Activated CD4-positive, CD25-positive, alpha-beta regulatory T cell treated with anti-CD3 and anti-CD28 coated beads, Interleukin-2, amount 50 U/mL, for 16 hours (primary cell): Measurements from ENCODE around the gene ARHGEF4.

Experiments used
- DNase-seq: peaks from one replicate; pipeline ENCODE4 v3.0.0-alpha.2; 2020; ENCODE audit warnings: low read depth, low spot score

Gene ARHGEF4

DNA sequence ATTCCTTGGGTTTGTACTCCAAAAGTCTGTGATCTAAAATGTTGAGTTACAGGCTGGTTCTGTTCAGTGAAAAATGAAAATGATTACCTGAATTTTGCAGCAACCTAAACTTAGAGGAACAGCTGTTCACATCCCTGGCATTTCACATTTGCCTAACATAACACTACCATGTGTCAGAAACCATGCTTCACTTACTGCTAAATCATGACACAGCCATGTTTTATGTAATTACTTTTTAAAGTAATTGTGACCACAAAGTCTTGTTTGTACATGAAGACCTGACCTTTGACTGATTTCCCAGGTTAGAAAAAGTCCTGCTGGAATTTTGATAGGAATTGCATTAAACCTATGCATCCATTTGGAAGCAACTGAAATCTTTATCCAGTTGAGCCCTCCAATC lies 177.4 kb downstream of the ARHGEF4 start:
- DNase-seq = no peak

DNA sequence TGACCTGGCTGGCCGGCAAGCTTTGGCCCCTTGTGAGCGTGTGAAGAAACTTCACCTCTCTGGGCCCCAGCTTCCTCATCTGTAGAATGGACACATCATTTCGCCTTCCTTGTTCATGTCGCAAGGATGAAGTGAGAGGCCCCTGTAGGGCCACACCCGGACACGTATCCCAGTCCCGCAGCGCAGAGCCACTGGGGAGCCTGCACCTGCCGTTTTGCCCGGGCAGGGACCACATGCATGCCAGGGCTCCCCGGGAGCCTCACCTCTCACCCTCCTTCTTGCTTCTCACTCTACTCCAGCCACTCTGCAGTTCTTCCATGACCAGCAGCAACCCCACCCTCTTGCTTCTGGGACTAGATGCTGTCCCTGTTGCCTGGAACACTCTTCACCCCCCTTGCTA lies 179.1 kb downstream of the ARHGEF4 start:
- no peak for DNase-seq

DNA sequence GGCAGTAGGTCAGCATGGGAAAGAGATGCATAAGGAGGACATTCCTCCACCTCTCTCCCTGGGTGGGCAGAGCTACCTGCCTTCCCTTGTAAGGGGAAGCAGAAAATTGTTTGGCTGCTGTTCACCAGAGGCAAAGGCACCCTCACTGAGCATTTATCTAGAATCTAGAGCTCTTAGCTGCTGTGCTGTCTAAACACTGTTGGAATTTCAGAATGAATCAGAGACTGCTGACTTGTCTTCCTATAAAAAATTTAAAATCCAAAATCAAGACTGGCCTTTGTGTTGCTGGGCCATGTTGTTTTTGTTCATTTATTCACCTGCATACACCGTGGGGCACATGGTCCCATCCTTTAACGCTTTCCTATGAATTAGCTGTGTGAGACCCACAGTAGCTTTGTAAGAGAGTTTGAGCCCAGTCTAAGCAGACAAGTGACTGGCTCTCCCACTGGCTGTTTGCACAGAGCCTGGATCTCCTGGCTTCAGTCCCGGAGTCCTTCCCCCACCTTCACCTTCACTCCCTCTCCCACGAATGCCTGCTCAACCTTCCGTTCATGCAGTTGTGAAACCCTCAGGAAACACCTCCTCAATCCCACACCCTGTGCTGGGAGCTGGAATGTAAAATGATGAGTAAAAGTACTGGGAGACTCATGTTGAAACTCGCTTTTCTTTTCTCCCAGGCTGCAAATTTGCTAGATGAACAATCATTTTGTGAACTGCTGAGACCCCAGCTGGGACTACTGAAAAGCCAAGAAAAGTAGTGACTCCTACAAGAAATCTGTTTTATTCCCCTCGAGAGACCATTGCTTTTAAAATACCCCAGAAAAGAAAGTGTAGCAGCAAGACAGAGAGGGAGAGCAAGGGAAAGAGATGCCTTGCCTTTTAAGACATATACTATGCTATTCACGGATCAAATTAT lies 180.4 kb downstream of the ARHGEF4 start:
- no peak for DNase-seq

DNA sequence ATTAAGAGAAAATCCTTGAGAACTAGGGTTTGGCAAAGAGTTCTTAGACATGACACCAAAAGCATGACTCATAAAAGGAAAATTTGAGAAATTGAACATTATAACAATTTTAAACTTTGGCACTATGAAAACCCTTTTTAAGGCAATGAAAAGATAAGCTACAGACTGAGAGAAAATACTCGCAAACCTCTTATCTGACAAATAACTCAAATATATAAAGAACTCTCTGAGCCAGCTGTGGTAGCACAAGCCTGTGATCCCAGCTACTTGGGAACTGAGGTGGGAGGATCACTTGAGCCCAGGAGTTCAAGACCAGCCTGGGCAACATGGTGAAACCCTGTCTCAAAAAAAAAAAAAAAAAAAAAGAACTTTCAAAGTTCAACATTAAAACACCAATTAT lies 186.0 kb downstream of the ARHGEF4 start:
- no peak for DNase-seq

DNA sequence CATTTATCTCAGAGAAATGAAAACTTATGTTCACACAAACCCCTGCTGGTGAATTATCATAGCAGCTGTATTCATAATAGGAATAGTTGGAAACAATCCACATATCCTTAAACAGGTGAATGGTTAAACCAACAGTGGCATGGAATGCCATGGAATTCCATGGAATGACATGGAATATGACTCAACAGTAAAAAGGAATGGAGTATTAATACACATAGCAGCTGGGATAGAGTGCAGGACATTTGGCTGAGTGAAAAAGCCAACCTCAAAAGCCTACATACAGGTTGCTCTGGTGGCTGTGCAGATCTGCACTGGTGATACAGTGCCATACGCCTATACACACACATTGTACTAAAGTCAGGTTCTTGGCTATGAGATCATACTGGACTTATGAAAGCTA lies 187.0 kb downstream of the ARHGEF4 start:
- no peak for DNase-seq

DNA sequence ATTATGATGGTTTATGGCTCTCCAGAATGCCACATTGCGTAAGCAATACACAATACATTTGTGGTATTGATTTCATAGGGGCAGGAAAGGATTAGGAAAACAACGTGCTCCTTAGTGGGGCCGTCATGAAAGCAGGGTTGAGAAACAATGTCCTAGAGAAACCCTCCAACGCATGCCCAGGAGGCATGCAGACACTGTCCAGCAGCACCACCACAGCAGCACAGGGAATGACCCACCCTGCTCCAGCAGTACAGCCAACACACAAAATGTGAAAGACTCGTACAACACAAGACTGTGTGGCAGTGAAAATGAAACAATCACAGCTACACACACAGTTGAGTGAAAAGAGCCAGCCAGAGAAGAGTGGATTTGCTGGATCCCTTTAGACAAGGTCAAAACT lies 190.2 kb downstream of the ARHGEF4 start:
- no peak for DNase-seq

DNA sequence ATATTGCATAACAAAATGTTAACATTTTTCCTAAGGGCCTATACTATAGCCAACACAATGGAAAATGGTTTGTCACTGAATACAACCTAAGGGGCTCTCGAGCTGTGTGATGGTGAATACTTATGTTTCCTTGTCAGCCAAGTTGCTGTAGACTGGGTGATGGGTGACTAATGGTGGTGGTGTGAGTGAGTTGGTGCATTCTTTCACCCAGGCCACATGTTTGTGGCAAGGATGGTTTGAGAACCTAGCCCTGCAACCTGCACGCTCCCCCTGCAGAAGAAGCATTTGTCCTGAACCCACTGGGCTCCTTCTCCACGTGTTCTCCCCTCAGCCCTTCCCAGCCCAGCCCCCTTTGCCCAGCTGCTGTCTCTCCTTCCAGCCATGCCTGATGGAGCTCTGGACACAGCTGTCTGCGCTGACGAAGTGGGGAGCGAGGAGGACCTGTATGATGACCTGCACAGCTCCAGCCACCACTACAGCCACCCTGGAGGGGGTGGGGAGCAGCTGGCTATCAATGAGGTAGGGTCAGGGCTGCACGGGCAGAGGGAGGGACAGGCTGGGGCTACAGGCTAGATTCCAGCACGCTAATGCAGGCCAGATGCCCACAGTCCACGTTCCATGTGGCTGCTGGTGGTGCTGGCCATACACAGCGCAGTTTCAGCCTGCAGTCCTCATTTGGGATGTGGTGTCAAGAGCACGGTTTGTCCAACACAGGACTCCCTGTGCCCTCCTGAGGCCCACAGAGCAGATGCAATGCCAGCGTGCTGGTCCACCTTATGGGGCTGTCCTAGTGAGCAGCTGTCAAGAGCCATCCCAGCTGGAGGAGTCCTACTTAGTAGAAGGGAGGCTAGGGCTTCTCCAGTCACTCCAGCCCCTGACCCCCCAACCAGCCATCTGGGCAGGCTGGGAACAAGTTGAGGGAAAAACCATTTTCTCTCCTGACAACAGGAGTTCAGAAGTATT lies 191.1 kb downstream of the ARHGEF4 start:
- DNase-seq = no peak

DNA sequence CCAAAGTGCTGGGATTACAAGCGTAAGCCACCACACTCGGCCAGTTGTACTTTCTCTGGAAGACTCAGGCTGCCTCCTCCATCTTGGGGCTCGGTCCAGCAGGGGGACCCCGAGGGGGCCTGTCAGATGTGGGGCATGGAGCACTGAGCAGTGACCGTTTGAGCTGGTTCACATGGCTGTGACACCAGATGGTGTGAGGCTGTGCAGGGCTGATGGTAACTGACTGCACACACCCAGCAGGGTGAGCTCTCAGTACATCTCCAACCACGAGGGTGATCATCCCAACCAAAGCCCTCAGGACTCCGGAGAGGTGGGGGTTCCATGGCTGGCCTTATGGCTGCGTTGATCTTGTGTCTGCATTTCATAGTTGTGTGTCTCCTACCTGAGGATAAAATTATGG lies 193.1 kb downstream of the ARHGEF4 start:
- no peak for DNase-seq

DNA sequence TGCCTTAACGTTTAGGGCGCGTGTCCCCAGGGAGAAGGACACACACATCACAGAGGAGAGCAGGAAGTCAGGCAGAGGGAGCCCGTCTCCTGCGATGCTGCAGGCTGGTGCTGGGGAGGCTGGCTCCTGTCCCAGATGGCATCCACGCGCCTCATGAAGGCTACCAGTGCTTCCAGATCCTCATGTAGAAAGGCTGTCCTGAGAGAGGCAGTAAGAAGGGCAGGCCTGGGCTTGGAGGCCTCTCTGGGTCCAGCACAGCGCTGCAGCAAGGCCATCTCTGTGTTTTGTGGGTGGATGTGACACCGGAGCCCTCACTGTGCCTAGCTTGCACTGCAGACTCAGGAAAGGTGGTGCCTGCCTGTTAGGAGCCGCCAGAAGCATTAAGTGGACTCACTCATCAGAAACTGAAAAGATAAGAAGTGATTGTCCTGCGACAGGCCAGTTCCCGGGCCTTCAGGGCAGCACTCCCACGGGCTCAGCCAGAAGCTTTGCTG lies 193.8 kb downstream of the ARHGEF4 start:
- no peak for DNase-seq

DNA sequence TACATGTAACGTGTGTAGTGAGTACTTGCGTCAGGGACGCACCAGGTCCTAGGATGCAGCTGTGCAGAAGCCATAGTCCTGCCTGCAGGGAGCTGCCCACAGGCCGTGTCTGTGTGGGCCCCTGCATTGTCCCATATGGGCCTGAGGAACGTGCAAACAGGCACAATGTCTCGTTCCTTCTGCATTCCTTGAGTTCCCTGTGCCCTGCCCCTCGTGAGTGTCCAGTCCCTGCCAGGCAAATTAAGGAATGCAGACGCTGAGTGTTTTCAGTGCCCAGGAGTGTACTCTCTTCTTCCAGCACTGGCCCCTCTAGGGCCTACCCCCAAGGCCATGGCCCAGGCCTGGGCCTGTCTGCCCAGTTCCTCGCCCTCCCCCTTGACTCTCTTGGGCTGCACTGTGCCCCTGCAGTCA lies 194.7 kb downstream of the ARHGEF4 start:
- DNase-seq = no peak

DNA sequence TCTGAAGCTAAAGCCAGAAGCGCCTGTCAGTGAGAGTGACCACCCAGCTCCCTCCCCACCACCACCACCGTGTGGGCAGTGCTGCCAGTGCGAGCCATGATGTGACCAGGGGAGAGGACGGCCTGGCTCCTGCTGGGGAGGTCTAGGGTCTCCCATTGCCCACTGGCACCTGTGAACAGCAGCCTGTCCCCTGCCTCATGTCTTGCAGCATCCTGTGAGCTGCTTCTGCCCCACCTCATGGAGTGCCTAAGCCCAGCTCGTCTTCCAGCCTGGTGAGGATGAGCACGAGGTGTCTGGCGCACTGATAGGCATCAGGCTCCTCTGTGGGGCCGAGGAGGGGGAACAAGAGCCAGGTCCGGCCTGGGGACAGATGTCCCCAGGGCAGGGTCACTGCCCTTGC lies 195.2 kb downstream of the ARHGEF4 start:
- no peak for DNase-seq

DNA sequence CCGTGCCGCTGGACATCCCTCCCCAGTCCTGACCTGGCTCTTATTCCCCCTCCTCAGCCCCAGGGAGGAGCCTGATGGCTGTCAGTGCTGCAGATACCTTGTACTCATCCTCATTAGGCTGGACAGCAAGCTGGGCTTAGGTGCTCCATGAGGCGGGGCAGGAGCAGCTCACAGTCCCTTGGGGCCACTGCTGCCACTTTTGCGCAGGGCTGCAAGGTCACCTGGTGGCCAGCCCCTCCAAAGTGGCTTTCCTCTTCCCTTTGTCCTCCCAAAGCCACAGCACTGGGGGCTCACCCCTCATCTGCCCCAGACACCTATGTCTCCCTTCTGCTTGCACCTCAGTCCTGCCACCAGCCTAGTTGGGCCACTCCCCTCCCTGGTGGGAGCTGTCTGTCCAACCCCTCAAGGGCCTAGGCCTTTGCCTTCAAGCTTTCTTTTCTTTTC lies 195.7 kb downstream of the ARHGEF4 start:
- no peak for DNase-seq

DNA sequence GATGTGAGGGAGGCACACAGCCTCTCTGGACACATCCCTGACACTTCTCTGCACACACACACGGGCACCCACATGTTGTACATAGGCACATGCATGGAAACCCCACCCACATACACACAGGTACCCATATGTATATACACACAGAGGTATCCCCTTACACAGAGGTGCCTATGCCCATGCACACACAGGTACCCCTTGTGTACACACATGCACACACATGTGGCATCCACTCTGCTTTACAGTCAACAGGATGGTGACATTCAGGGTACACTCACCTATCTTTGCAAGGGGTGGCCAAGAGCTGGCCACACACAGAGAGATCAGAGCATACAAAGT lies 197.0 kb downstream of the ARHGEF4 start:
- DNase-seq = no peak

DNA sequence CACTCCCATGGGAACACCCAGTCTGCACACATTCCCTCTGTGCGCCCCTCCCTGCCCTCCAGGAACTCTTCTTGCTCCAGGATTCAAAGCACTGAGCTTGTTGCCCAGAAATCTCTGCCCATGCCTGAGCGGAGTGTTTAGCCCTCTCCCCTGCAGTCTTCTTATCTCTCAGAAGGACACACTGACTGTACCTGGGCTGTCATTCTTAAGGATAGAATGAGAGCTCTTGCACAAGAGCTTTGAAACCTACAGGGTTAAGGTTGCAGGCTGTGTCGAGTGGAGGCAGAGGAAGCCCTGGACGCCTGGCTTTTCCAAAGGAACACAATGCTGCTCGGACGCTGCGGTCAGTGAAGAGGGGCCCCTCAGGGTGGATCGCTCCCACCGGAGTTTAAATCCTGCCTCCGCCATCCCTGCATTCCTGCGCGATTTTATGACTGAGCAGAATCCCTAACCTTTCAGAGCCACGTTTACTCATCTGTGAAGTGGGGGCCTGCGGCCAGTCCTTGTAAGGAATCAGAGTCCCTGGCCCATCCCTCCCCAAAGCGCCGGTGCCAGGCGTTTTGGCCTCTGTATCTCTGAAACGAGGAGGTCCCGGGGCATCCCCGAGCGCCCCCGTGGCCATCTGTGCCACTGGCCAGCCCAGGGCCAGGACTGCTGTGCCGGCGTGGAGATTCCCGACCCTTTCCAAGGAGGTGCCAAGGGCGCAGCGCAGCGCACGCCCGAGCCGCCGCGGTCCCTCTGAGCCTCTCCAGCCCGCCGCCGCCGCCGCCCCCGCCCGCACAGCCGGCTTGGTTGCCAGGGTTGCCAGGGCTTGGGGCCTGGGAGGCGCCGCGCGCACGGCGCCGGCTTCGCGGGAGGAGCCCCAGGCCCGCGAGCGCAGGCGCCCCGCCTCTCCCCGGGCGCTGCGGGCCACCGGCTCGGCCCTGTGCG lies 197.7 kb downstream of the ARHGEF4 start:
- no peak for DNase-seq

DNA sequence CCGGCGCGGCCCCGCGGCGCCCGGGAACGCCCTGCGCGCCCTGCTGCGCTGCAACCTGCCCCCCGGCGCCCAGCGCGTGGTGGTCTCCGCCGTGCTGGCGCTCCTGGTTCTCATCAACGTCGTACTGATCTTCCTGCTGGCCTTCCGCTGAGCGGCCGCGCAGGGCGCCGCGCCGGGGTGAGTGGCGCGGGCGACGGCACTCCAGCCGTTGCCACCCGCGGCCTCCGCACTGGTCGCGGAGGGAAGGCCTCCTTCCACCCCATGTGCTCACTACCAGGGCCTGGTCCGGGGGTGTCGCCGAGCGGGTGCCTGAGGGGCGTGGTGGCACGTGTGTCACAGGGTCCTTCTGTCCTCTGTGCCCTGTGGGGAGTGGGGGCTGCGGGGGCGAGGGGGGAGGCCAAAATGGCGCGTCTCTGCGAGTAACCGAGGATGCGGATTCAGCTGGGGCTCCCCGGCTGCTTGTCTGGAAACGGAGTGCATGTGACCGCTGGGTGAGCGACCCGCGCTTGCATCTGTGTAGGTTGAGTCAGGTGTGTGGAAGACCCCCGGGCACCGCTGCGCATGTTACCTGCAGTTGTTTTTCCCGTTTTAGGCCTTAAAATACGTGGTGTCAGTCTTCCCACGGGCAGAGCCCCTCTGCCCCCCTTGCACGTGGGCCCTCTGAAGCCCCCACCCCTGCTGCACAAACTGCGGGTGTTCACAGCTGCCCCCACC lies 198.6 kb downstream of the ARHGEF4 start:
- no peak for DNase-seq

DNA sequence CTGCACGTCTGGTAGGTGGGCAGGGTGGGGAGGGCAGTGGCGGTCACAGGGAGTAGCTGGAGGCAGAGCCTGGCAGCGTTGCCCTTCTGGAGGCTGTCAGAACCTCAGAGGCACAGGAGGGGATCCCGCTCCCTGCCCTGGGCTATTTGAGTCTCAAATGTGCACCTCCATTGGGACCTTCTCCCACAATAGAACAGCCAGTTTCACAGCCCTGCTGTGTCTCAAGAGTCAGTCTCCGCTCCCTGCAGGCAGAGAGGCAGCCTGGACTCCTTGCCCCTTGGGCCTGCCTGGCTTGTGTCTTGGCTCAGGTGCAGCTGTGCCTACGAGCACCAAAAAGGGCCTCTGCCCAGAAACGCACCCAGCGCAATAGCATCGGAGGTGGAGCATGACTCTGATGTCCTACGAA lies 199.1 kb downstream of the ARHGEF4 start:
- DNase-seq = no peak

DNA sequence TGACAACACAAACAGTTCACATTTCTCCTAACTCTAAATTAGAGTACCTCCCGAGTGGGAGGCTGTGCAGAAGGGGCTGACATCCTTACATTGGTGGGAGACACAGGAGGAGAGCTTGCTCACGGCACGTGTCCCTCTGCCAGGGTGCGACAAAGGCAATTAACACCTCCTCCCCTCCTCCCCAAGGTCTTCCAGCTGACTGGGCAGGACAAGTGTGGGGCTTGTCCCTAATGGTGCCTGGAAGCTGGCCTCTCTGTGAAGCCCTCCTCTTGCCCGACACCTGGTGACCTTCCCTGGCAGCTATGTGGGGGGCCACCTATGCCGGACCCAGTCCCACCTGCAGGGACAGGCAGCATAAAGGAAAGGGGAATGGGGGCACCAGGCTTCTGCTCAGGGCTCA lies 199.6 kb downstream of the ARHGEF4 start:
- no peak for DNase-seq

DNA sequence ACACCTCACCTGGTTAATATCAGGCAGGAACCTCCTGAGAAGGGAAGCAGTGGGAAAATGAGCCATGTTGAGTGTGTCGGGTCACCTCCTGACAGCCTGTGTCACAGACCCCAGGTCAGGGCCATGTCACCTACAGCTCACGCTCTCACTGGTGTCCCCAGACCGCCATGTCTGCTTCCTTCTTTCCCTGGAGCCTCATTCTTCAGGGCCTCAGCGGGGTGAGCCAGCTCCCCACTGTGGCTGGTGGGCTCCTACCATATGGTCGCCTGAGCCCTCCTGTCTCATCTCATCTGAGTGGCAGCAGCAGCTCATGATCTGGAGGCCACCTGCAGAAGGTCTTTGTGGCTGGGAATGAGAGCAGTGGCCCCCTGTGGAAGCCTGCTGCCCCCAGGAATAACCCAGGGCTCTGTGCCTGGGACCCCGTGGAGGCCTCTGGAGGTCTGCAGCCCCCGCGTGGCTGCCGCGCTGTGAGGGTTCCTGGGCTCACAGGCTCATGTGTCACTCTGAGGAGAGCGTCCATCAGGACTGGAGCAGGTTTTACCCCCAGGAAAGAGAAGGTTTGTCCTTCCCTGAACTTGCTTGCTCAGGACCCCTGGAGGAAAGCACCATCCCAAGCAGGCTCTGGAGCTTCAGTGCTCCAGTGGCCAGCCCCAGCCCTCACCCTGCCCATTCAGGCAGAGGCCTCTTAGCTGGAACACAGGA lies 200.1 kb downstream of the ARHGEF4 start:
- no peak for DNase-seq

DNA sequence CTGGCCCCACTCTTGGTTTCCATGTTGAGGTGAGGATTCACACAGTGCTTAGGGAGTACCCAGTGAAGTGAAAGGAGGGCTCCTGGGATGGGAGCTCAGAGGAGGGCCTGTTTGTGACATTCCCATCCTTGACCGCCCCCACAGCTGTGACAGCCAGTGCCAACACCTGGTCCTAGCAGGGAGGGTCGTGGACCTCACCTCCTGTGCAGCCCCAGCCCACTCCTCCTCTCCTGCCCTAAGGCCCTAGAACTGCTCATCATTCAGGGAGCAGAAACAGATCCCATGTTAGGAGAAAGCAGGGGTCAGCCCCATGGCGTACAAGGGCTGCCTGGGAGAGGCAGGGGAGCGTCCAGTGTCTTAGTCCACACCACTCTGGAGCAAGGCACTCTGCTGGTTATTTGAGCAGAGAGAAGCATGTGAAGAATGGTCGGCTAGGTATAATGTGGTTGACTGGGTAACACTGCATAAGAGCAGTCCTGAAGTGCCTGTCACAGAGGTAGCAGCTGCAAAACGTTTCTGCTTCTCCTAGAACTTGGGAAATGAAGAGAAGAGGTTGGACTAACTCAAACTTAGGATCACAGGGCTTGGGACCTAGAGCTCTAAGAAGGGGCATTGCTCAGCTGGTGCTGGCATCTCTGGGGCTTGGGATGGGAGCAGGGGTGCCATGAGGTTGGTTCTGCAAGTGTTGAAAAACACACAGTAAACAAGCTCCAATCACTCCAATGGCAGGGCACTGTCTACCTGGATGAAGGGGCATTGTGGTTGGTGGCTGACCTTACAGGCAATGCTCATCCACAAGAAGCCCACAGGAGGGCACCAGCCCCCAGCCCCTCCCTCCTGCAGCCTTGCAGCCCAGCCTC lies 200.9 kb downstream of the ARHGEF4 start:
- DNase-seq = no peak
